Right lobe of liver (tissue), 6 donors: ENCODE data around the gene DPT. TPM values are rescaled to one million over a fixed set of nuclear protein-coding genes. Genes with fewer than 3 reads are reported as not detected.

Source experiments
- ATAC-seq, 4 donors: fragments of 200-7000 bp; cut with Tn5 transposase; one replicate each; pipeline ENCODE4 v1.9.1; 2020; ENCODE audit warnings: mild to moderate bottlenecking in 4 of 4, moderate library complexity in 4 of 4
- DNase-seq, 3 donors: peaks; one replicate each; pipeline ENCODE4 v3.0.0-alpha.2; 2020
- H3K27ac ChIP-seq, 3 donors: fragments of 200-600 bp; one replicate each; pipeline ENCODE4 v1.8.0; 2022
- H3K27me3 ChIP-seq, 2 donors: fragments of 200-600 bp; one replicate each; pipeline ENCODE4 v1.8.0; 2022
- H3K36me3 ChIP-seq, 4 donors: fragments of 200-600 bp; sonication (generic) in 1 of 4; one replicate each; pipeline versions ENCODE4 v1.5.1 to v1.8.0; 2017 to 2022; ENCODE audit warnings: control low read depth in 1 of 4
- H3K4me1 ChIP-seq, 4 donors: fragments of 200-600 bp; sonication (generic) in 1 of 4; one replicate each; pipeline versions ENCODE4 v1.5.1 to v1.8.0; 2017 to 2022; ENCODE audit warnings: control low read depth in 1 of 4
- H3K4me3 ChIP-seq, 3 donors: fragments of 200-600 bp; one replicate each; pipeline ENCODE4 v1.8.0; 2022
- H3K9me3 ChIP-seq, 4 donors: fragments of 200-600 bp; sonication (generic) in 1 of 4; one replicate each; pipeline versions ENCODE4 v1.5.1 to v1.8.0; 2017 to 2022; ENCODE audit warnings: control low read depth in 1 of 4
- CTCF ChIP-seq, 4 donors: fragments of 200-600 bp in 3 of 4; fragments of 450-650 bp in 1 of 4; IDR thresholded peaks; one replicate each; pipeline versions ENCODE4 v1.5.1 to v1.8.0; 2016 to 2022; ENCODE audit warnings: antibody characterized with exemption in 4 of 4, mild to moderate bottlenecking in 2 of 4
- POLR2A ChIP-seq: fragments of 450-650 bp; IDR thresholded peaks from one replicate; pipeline ENCODE4 v1.6.1; 2017; ENCODE audit warnings: antibody characterized with exemption, mild to moderate bottlenecking
- WGBS: methylation state at CpG from one replicate; pipeline ENCODE4 v1.1.6; 2018; ENCODE audit warnings: low coverage, low lambda C conversion rate; ENCODE audit not compliant: insufficient coverage; ENCODE audit errors: missing lambda C conversion rate; 5-methylcytosine and 5-hydroxymethylcytosine counted together
- intact Hi-C, 2 donors: fragments of 100-400 bp; cut with DNase I; formaldehyde crosslinking; loops; one replicate each; pipeline versions ENCODE4 v1.11.2 to v1.14.1; 2022
- long read RNA-seq: library from polyadenylated mRNA; unstranded; transcript quantifications from one replicate; pipeline ENCODE4 v2.0.0, GENCODE V29; 2019
- total RNA-seq, 6 experiments: library from RNA; depleted of rRNA in 2 of 6; stranded (reverse); fragments of >200 nt in 2 of 6; fragmentation: NEBNext Ultra II Directional in 3 of 6; extraction: Animal tissue kit (Norgen Biotek cat#: 25700) in 3 of 6; gene quantifications; one replicate each; pipeline versions ENCODE4 v1.1.0 to v1.2.4, GENCODE V29; 2016 to 2023
- donor health status: DM: no; HTN: yes; CAD: no.
- donor health status: DM: no; HTN: no; CAD: no.
- donor health status: DM: no; HTN: no; CAD: no.
- donor health status: DM: no; HTN: yes; CAD: no.
- donor health status: DM: no; HTN: yes; CAD: no.

DPT gene
- 1 to 10 TPM in 5 of 6 experiments, under 1 TPM in 1; 0.88 to 3.0 (median 1.9) TPM for total RNA-seq
- long read RNA-seq, result 0 reads

GRCh38 chr1:168728473-168729404, at the start of gene DPT:
Gene DPT, minus strand, starts transcription at chr1:168729206. Its CDS starts 32 bp downstream, at chr1:168729174.
- H3K27me3 ChIP-seq, result no peaks in the 10 kb centered on the region
- TF ChIP-seq CTCF (IDR thresholded peaks at IDR 0.05) (no peak), POLR2A (no peak)
- ATAC-seq (peak in 1 of 4 donors; percentile 24), DNase-seq (no peak)
- H3K27ac ChIP-seq, result no peak within 1 kb of the TSS
- intact Hi-C loops, result no loop called here
- H3K4me3 ChIP-seq, result no peak within 1 kb of the TSS
- H3K36me3 ChIP-seq, result no peaks in the 10 kb centered on the region
- no peaks in the 10 kb centered on the region for H3K9me3 ChIP-seq
- WGBS, result 64% methylated on average over 6 of the region's 14 CpGs
- peaks cover 0 to 1% (median 0%) of the 10 kb centered on the region in 4 donors for H3K4me1 ChIP-seq

GRCh38 chr1:168775366-168775765, 46.4 kb upstream of the DPT start:
- DNase-seq (no peak), ATAC-seq (no peak)
- TF ChIP-seq POLR2A, result no peak
- TF ChIP-seq CTCF (IDR thresholded peaks at IDR 0.05), result no peak
- WGBS, result 89% methylated on average over 3 of the region's 3 CpGs
- H3K36me3 ChIP-seq, result no peaks in the 10 kb centered on the region
- no peak overlapping the region for H3K27ac ChIP-seq
- H3K4me1 ChIP-seq, result peaks cover 0 to 23% (median 10%) of the 10 kb centered on the region in 4 donors
- intact Hi-C loops, result no loop called here
- no peaks in the 10 kb centered on the region for H3K27me3 ChIP-seq
- no peak overlapping the region for H3K4me3 ChIP-seq
- no peaks in the 10 kb centered on the region for H3K9me3 ChIP-seq

GRCh38 chr1:168774241-168774640, 45.2 kb upstream of the DPT start:
- peaks cover 0 to 23% (median 10%) of the 10 kb centered on the region in 4 donors for H3K4me1 ChIP-seq
- WGBS, result 27% methylated on average over 1 of the region's 1 CpG
- intact Hi-C loops, result no loop called here
- H3K4me3 ChIP-seq, result no peak overlapping the region
- peak; percentile 80 to 89 (median 88) for ATAC-seq
- H3K9me3 ChIP-seq, result no peaks in the 10 kb centered on the region
- no peaks in the 10 kb centered on the region for H3K36me3 ChIP-seq
- peak; percentile 41 to 75 (median 64) for DNase-seq
- peak overlapping the region in 2 of 3 donors; percentile 22 to 42 for H3K27ac ChIP-seq
- no peaks in the 10 kb centered on the region for H3K27me3 ChIP-seq
- no peak for TF ChIP-seq CTCF (IDR thresholded peaks at IDR 0.05)
- TF ChIP-seq POLR2A, result no peak

- 38% methylated on average over 2 of the region's 2 CpGs for WGBS
- peak; percentile 82 to 90 (median 88) for ATAC-seq
- H3K27me3 ChIP-seq, result no peaks in the 10 kb centered on the region
- H3K9me3 ChIP-seq, result no peaks in the 10 kb centered on the region
- peak overlapping the region in 2 of 3 donors; percentile 41 to 78 for H3K27ac ChIP-seq
- no peak overlapping the region for H3K4me3 ChIP-seq
- peaks cover 0 to 25% (median 11%) of the 10 kb centered on the region in 4 donors for H3K4me1 ChIP-seq
- peak in 2 of 3 donors; percentile 29 to 61 for DNase-seq
- no peak for TF ChIP-seq POLR2A
- no peak for TF ChIP-seq CTCF (IDR thresholded peaks at IDR 0.05)
- intact Hi-C loops, result no loop called here
- H3K36me3 ChIP-seq, result no peaks in the 10 kb centered on the region
Observed at GRCh38 chr1:168772428-168773060, 43.5 kb upstream of the DPT start.
